ENCODE measurements around the gene GAPVD1. TPM values are rescaled to one million over a fixed set of nuclear protein-coding genes. Genes with fewer than 3 reads are reported as not detected.

Gene GAPVD1
- total RNA-seq, 1 experiment from 2014 or later, result 39.5 TPM

DNA sequence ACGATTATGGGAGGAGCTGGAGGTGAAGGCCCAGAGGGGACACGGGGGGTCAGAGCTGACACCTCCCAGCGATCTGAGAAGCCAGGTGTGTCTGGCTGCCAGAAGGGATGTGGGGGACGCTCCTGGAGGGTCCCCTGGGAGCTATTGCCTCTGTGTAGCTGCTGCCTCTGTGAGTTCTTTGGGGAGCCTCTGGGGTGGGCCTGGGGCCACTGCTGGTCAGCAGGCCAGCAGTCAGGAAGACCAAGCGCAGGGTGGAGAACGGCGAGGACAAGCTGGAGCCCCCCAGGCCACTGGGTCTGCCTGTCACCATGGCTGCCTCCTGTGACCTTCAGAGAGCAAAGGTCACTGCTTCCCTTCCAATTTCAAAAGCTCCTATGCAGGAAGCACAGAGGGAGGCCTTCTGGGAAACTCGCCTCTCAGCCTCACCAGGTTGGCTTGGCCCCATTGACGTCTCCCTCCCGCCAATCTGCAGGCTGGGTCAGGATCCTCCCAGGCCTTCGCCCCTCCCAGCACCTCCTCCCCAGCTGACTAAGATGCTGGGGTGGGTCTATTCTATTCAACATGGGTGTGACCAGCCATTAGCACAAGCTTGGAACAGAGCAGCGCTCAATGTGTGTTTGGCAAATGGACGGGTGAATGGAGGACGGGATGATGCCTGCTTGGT is 126.4 kb downstream of the GAPVD1 start:
- Histone ChIP-seq H3T11ph (ENCODE audit: low read length) (no peak overlapping the region), H4K5ac (ENCODE audit: insufficient read length, low read depth, low read length) (no peak overlapping the region), H2BK5ac (ENCODE audit: insufficient read length, low read length) (no peak overlapping the region), H3K4me2 (ENCODE audit: insufficient read depth, insufficient read length, low read length) (no peak overlapping the region), H4K8ac (replicated peaks; ENCODE audit: insufficient read length, low read depth, low read length) (no peak overlapping the region), H3K4ac (ENCODE audit: low read depth, low read length) (no peak overlapping the region), H2AK5ac (ENCODE audit: insufficient read length, low read length) (no peak overlapping the region), H2AFZ (ENCODE audit: low read length) (no peak overlapping the region), H2BK12ac (ENCODE audit: insufficient read length, low read depth, low read length) (no peak overlapping the region), H4K20me1 (ENCODE audit: control insufficient read depth, insufficient read depth, insufficient read length) (no peaks in the 10 kb centered on the region), H3K27me3 (ENCODE audit: insufficient read depth, low read length) (no peaks in the 10 kb centered on the region), H3K18ac (ENCODE audit: insufficient read length, low read depth, low read length) (no peak overlapping the region), H3K9ac (ENCODE audit: extremely low read depth, insufficient read length, low read length) (no peak overlapping the region), H3K14ac (ENCODE audit: insufficient read depth, low read length) (no peak overlapping the region; the same call in 1 of the 2 replicates), H3K9me3 (ENCODE audit: control insufficient read depth, low read depth, low read length) (no peaks in the 10 kb centered on the region), H3K23ac (ENCODE audit: insufficient read length, low read depth, low read length) (no peak overlapping the region), H2BK120ac (ENCODE audit: low read depth, low read length, poor library complexity, severe bottlenecking) (no peak overlapping the region), H3K56ac (ENCODE audit: insufficient read length, low read depth, low read length) (no peak overlapping the region), H3K27ac (ENCODE audit: insufficient read length, low read depth, low read length) (no peak overlapping the region), H2BK15ac (ENCODE audit: low read depth, low read length) (no peak overlapping the region), H3K4me1 (ENCODE audit: insufficient read depth, low read length) (no peaks in the 10 kb centered on the region; the same call in 1 of the 2 replicates), H2BK20ac (ENCODE audit: low read depth, low read length, poor library complexity, severe bottlenecking) (no peak overlapping the region), H4K91ac (ENCODE audit: insufficient read length, low read depth, low read length) (no peak overlapping the region), H3K23me2 (ENCODE audit: insufficient read length, low read depth, low read length, poor library complexity, severe bottlenecking) (no peaks in the 10 kb centered on the region), H3K79me1 (ENCODE audit: insufficient read depth, low read depth, low read length, poor library complexity, severe bottlenecking) (no peaks in the 10 kb centered on the region), H3K79me2 (ENCODE audit: insufficient read depth, low read length) (no peaks in the 10 kb centered on the region)
- H3K4me3 Mint-ChIP-seq, result no peak overlapping the region
- no CpG with 5 or more reads among the region's 14 CpGs for WGBS (ENCODE audit: extremely low coverage, insufficient read length, low lambda C conversion rate)
- TF ChIP-seq, protein P1, sequence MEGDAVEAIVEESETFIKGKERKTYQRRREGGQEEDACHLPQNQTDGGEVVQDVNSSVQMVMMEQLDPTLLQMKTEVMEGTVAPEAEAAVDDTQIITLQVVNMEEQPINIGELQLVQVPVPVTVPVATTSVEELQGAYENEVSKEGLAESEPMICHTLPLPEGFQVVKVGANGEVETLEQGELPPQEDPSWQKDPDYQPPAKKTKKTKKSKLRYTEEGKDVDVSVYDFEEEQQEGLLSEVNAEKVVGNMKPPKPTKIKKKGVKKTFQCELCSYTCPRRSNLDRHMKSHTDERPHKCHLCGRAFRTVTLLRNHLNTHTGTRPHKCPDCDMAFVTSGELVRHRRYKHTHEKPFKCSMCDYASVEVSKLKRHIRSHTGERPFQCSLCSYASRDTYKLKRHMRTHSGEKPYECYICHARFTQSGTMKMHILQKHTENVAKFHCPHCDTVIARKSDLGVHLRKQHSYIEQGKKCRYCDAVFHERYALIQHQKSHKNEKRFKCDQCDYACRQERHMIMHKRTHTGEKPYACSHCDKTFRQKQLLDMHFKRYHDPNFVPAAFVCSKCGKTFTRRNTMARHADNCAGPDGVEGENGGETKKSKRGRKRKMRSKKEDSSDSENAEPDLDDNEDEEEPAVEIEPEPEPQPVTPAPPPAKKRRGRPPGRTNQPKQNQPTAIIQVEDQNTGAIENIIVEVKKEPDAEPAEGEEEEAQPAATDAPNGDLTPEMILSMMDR (conservative IDR thresholded peaks at IDR 0.05), result no peak
- no peaks in the 10 kb centered on the region; a peak in 1 of 7 replicates for H3K36me3 Mint-ChIP-seq (ENCODE audit: insufficient read depth in 1 of 3, low read depth in 3 of 3)
- no peak for DNase-seq
- peaks cover 0 to 3% of the 10 kb centered on the region in 2 experiments; a peak in 1 of 5 replicates for H3K9me3 Mint-ChIP-seq
- H3K27me3 Mint-ChIP-seq (ENCODE audit: low read depth), result peaks cover 33% of the 10 kb centered on the region
- peaks cover 15 to 16% of the 10 kb centered on the region in 2 experiments for H3K4me1 Mint-ChIP-seq
- H3K27ac Mint-ChIP-seq, result no peak overlapping the region

All from H9 (cell line).